Duodenal mucosa (tissue), 2 donors: ENCODE data around the gene SKP1.
A peak's percentile ranks its signal among the peaks of the same experiment; 100 is the strongest.

Experiments
- H3K27ac ChIP-seq: one replicate; pipeline ENCODE4 v1.7.0; 2013; ENCODE audit warnings: low read depth, low read length
- H3K27me3 ChIP-seq, 2 donors: one replicate each; pipeline ENCODE4 v1.7.0; 2013; ENCODE audit warnings: low read length in 2 of 2, control low read depth in 1 of 2; ENCODE audit not compliant: insufficient read depth in 2 of 2, control insufficient read depth in 1 of 2
- H3K36me3 ChIP-seq, 2 donors: one replicate each; pipeline ENCODE4 v1.7.0; 2013; ENCODE audit warnings: low read length in 2 of 2, control low read depth in 1 of 2; ENCODE audit not compliant: insufficient read depth in 2 of 2, control insufficient read depth in 1 of 2
- H3K4me1 ChIP-seq, 2 donors: one replicate each; pipeline ENCODE4 v1.7.0; 2013; ENCODE audit warnings: low read length in 2 of 2, control low read depth in 1 of 2; ENCODE audit not compliant: insufficient read depth in 2 of 2, control insufficient read depth in 1 of 2
- H3K4me3 ChIP-seq, 2 donors: one replicate each; pipeline ENCODE4 v1.7.0; 2013; ENCODE audit warnings: low read length in 2 of 2, low read depth in 1 of 2
- H3K9ac ChIP-seq, 2 donors: one replicate each; pipeline ENCODE4 v1.7.0; 2013; ENCODE audit warnings: low read length in 2 of 2, low read depth in 1 of 2
- H3K9me3 ChIP-seq, 2 donors: one replicate each; pipeline ENCODE4 v1.7.0; 2013; ENCODE audit warnings: low read length in 2 of 2, control low read depth in 1 of 2; ENCODE audit not compliant: control insufficient read depth in 1 of 2

SKP1 gene

GRCh38 chr5:134099939-134100282, 76.8 kb downstream of the SKP1 start:
- Histone ChIP-seq H3K9ac (peak overlapping the region in 1 of 2 donors; percentile 21), H3K27ac (no peak overlapping the region), H3K36me3 (no peaks in the 10 kb centered on the region), H3K9me3 (no peaks in the 10 kb centered on the region), H3K27me3 (no peaks in the 10 kb centered on the region), H3K4me1 (peaks cover 33 to 39% of the 10 kb centered on the region in 2 donors), H3K4me3 (no peak overlapping the region)

- Histone ChIP-seq H3K27me3 (no peaks in the 10 kb centered on the region), H3K4me3 (no peak overlapping the region), H3K9ac (peak overlapping the region in 1 of 2 donors; percentile 5), H3K27ac (no peak overlapping the region), H3K4me1 (peaks cover 36 to 41% of the 10 kb centered on the region in 2 donors), H3K36me3 (no peaks in the 10 kb centered on the region), H3K9me3 (no peaks in the 10 kb centered on the region)
Measured at GRCh38 chr5:134099288-134099872, 77.4 kb downstream of the SKP1 start.
